ENCODE data around the gene MAJIN. TPM values are rescaled to one million over a fixed set of nuclear protein-coding genes. Genes with fewer than 3 reads are reported as not detected.

The MAJIN gene
- total and polyA plus RNA-seq, 9 of the 15 experiments (the other 6 are each of a cell fraction or from before 2014, with no cell fraction given): 0.17 to 0.83 (median 0.24) TPM; not detected in 2

DNA sequence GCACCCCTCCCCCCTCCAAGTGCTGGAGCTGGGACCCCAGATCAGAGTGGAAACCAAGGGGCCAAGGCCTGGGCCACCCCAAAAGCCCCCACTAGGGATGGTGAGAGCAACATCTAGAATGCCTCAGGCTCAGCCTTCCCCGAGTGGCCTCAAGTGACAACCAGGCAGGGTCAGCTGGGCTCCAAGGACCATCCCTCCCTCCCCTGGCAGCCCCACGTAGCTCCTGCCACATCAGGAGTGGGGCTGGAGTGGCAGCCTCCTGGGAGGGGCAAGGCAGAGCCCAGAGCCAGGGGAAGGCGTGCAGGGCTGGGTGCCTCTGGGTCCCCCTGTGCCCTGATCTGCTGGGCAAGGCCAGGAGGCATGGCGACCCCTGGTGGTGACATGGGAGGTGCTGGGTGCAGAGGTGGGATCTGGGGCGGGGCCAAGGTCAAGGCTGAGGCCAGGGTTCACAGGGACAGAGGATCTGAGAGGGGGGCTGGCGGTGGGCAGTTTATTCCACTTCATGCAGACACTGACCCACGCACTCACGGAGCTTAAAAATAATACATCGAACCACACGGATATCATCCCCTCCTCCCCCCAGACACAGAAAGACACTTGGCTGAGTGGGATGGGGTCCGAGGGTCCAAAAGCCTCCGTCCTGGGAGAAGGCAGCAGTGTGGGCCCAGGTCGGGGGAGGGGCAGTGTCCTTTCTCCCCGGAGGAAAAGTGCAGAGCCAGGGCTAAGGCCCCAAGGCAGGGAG, 77.7 kb downstream of the MAJIN start (continued):
- TF ChIP-seq, protein P1, sequence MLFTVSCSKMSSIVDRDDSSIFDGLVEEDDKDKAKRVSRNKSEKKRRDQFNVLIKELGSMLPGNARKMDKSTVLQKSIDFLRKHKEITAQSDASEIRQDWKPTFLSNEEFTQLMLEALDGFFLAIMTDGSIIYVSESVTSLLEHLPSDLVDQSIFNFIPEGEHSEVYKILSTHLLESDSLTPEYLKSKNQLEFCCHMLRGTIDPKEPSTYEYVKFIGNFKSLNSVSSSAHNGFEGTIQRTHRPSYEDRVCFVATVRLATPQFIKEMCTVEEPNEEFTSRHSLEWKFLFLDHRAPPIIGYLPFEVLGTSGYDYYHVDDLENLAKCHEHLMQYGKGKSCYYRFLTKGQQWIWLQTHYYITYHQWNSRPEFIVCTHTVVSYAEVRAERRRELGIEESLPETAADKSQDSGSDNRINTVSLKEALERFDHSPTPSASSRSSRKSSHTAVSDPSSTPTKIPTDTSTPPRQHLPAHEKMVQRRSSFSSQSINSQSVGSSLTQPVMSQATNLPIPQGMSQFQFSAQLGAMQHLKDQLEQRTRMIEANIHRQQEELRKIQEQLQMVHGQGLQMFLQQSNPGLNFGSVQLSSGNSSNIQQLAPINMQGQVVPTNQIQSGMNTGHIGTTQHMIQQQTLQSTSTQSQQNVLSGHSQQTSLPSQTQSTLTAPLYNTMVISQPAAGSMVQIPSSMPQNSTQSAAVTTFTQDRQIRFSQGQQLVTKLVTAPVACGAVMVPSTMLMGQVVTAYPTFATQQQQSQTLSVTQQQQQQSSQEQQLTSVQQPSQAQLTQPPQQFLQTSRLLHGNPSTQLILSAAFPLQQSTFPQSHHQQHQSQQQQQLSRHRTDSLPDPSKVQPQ (CRISPR knock-in tag; IDR thresholded peaks at IDR 0.05; ENCODE audit: borderline replicate concordance): no peak
- TF ChIP-seq, protein P2, sequence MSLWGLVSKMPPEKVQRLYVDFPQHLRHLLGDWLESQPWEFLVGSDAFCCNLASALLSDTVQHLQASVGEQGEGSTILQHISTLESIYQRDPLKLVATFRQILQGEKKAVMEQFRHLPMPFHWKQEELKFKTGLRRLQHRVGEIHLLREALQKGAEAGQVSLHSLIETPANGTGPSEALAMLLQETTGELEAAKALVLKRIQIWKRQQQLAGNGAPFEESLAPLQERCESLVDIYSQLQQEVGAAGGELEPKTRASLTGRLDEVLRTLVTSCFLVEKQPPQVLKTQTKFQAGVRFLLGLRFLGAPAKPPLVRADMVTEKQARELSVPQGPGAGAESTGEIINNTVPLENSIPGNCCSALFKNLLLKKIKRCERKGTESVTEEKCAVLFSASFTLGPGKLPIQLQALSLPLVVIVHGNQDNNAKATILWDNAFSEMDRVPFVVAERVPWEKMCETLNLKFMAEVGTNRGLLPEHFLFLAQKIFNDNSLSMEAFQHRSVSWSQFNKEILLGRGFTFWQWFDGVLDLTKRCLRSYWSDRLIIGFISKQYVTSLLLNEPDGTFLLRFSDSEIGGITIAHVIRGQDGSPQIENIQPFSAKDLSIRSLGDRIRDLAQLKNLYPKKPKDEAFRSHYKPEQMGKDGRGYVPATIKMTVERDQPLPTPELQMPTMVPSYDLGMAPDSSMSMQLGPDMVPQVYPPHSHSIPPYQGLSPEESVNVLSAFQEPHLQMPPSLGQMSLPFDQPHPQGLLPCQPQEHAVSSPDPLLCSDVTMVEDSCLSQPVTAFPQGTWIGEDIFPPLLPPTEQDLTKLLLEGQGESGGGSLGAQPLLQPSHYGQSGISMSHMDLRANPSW (CRISPR knock-in tag; IDR thresholded peaks at IDR 0.05): no peak
- TF ChIP-seq XRCC4 (IDR thresholded peaks at IDR 0.05; ENCODE audit: extremely low read depth, insufficient read depth, insufficient read length) (no peak), LEF1 (IDR thresholded peaks at IDR 0.05) (0 out of 2 replicates have a peak, but pooled peaks have one; percentile 13), PTRF (tag; IDR thresholded peaks at IDR 0.05) (no peak), SUPT5H (IDR thresholded peaks at IDR 0.05) (peak; percentile 60), CBX1 (IDR thresholded peaks at IDR 0.05; ENCODE audit: low read depth) (peak; percentile 41; the same call in 1 of the 2 replicates), HDAC2 (IDR thresholded peaks at IDR 0.05) (no peak), CREB1 (IDR thresholded peaks at IDR 0.05) (peak; percentile 45; the same call in 1 of the 2 replicates), CREB1 (CRISPR knock-in tag; IDR thresholded peaks at IDR 0.05) (no peak), KDM4B (IDR thresholded peaks at IDR 0.05; ENCODE audit: borderline replicate concordance in 2 of 2, low read depth in 1 of 2) (no peak)
- TF ChIP-seq, protein P3, sequence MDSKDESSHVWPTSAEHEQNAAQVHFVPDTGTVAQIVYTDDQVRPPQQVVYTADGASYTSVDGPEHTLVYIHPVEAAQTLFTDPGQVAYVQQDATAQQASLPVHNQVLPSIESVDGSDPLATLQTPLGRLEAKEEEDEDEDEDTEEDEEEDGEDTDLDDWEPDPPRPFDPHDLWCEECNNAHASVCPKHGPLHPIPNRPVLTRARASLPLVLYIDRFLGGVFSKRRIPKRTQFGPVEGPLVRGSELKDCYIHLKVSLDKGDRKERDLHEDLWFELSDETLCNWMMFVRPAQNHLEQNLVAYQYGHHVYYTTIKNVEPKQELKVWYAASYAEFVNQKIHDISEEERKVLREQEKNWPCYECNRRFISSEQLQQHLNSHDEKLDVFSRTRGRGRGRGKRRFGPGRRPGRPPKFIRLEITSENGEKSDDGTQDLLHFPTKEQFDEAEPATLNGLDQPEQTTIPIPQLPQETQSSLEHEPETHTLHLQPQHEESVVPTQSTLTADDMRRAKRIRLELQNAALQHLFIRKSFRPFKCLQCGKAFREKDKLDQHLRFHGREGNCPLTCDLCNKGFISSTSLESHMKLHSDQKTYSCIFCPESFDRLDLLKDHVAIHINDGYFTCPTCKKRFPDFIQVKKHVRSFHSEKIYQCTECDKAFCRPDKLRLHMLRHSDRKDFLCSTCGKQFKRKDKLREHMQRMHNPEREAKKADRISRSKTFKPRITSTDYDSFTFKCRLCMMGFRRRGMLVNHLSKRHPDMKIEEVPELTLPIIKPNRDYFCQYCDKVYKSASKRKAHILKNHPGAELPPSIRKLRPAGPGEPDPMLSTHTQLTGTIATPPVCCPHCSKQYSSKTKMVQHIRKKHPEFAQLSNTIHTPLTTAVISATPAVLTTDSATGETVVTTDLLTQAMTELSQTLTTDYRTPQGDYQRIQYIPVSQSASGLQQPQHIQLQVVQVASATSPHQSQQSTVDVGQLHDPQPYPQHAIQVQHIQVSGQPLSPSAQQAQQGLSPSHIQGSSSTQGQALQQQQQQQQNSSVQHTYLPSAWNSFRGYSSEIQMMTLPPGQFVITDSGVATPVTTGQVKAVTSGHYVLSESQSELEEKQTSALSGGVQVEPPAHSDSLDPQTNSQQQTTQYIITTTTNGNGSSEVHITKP (IDR thresholded peaks at IDR 0.05; ENCODE audit: partially characterized antibody): peak; percentile 40
- TF ChIP-seq, protein P4, sequence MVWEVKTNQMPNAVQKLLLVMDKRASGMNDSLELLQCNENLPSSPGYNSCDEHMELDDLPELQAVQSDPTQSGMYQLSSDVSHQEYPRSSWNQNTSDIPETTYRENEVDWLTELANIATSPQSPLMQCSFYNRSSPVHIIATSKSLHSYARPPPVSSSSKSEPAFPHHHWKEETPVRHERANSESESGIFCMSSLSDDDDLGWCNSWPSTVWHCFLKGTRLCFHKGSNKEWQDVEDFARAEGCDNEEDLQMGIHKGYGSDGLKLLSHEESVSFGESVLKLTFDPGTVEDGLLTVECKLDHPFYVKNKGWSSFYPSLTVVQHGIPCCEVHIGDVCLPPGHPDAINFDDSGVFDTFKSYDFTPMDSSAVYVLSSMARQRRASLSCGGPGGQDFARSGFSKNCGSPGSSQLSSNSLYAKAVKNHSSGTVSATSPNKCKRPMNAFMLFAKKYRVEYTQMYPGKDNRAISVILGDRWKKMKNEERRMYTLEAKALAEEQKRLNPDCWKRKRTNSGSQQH (CRISPR knock-in tag; IDR thresholded peaks at IDR 0.05): 0 out of 2 replicates have a peak, but pooled peaks have one; percentile 61
- TF ChIP-seq, protein P5, sequence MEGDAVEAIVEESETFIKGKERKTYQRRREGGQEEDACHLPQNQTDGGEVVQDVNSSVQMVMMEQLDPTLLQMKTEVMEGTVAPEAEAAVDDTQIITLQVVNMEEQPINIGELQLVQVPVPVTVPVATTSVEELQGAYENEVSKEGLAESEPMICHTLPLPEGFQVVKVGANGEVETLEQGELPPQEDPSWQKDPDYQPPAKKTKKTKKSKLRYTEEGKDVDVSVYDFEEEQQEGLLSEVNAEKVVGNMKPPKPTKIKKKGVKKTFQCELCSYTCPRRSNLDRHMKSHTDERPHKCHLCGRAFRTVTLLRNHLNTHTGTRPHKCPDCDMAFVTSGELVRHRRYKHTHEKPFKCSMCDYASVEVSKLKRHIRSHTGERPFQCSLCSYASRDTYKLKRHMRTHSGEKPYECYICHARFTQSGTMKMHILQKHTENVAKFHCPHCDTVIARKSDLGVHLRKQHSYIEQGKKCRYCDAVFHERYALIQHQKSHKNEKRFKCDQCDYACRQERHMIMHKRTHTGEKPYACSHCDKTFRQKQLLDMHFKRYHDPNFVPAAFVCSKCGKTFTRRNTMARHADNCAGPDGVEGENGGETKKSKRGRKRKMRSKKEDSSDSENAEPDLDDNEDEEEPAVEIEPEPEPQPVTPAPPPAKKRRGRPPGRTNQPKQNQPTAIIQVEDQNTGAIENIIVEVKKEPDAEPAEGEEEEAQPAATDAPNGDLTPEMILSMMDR (IDR thresholded peaks at IDR 0.05 in 2 of 3, conservative IDR thresholded peaks at IDR 0.05 in 1 of 3; ENCODE audit: insufficient read depth in 2 of 3, low read depth in 1 of 3, low read length in 3 of 3): peak; percentile 92 to 97 (median 95)

Data from K562 (cell line).